K562 (cell line): ENCODE data around the gene DET1. TPM values are rescaled to one million over a fixed set of nuclear protein-coding genes. Genes with fewer than 3 reads are reported as not detected.

Source experiments
- ARHGAP35 ChIP-seq: fragments of 450-650 bp; IDR thresholded peaks from 2 replicates; pipeline ENCODE4 v1.6.1; 2018; ENCODE audit not compliant: partially characterized antibody
- EHMT2 ChIP-seq: fragments of 450-650 bp; IDR thresholded peaks from 2 replicates; pipeline ENCODE4 v1.6.1; 2018; ENCODE audit warnings: antibody characterized with exemption
- ELK1 ChIP-seq: sonication (generic); formaldehyde crosslinking; IDR thresholded peaks from 2 replicates; pipeline ENCODE4 v1.8.1; 2022; ENCODE audit warnings: missing genetic modification reagents
- FOXO4 ChIP-seq: fragments of 450-650 bp; formaldehyde crosslinking; IDR thresholded peaks from 2 replicates; pipeline ENCODE4 v1.4.0; 2020; ENCODE audit warnings: mild to moderate bottlenecking, moderate library complexity
- HLTF ChIP-seq: fragments of 450-650 bp; IDR thresholded peaks from 2 replicates; pipeline ENCODE4 v1.6.1; 2016
- MAFG ChIP-seq: fragments of 450-650 bp; conservative IDR thresholded peaks from 2 replicates; pipeline ENCODE4 v1.6.1; 2016; ENCODE audit warnings: missing genetic modification characterization, missing compliant biosample characterization
- PHB2 ChIP-seq: fragments of 450-650 bp; IDR thresholded peaks from 2 replicates; pipeline ENCODE4 v1.6.1; 2017; ENCODE audit warnings: low read depth
- POLR2A ChIP-seq: fragments of 450-650 bp; conservative IDR thresholded peaks from 2 replicates; pipeline ENCODE4 v1.6.1; 2016
- SP1 ChIP-seq: sonication (generic); formaldehyde crosslinking; IDR thresholded peaks from 2 replicates; pipeline ENCODE4 v1.8.1; 2022; ENCODE audit warnings: mild to moderate bottlenecking, missing genetic modification reagents
- TEAD1 ChIP-seq, 2 experiments: fragments of 450-650 bp in 1 of 2; sonication (generic) in 1 of 2; formaldehyde crosslinking; IDR thresholded peaks; 2 replicates each; pipeline versions ENCODE4 v1.4.0 to v1.8.0; 2020 to 2022; ENCODE audit warnings: mild to moderate bottlenecking in 2 of 2, missing genetic modification reagents in 1 of 2
- ZNF277 ChIP-seq: fragments of 250-450 bp; sonication (Bioruptor Pico); IDR thresholded peaks from 2 replicates; pipeline ENCODE4 v1.8.0; 2022; ENCODE audit warnings: inconsistent platforms, mild to moderate bottlenecking, moderate library complexity, borderline replicate concordance
- ZNF75A ChIP-seq: fragments of 450-650 bp; formaldehyde crosslinking; IDR thresholded peaks from 2 replicates; pipeline ENCODE4 v1.4.0; 2020; ENCODE audit warnings: mild to moderate bottlenecking
- polyA plus RNA-seq, 8 experiments: library from polyadenylated mRNA; depleted of rRNA in 4 of 8; stranded (reverse) in 5 of 8; unstranded in 3 of 8; fragments of >200 nt; fragmentation: Nextera tagmentation in 2 of 8; fragmentation: Illumina TruSeq in 1 of 8; extraction: Ambion mirVana in 2 of 8; extraction: Trizol in 1 of 8; gene quantifications; 2 replicates each; pipeline versions ENCODE4 v1.2.1 to v1.2.3, GENCODE V29; 2011 to 2014; ENCODE audit warnings: inconsistent platforms in 1 of 8, missing spikeins in 1 of 8
- total RNA-seq, 7 experiments: library from RNA; depleted of rRNA in 6 of 7; stranded (reverse); fragments of >200 nt in 6 of 7; fragmentation: Illumina TruSeq in 2 of 7; extraction: Trizol in 2 of 7; gene quantifications; 2 replicates each; pipeline versions ENCODE4 v1.2.1 to v1.2.3, GENCODE V29; 2011 to 2021; ENCODE audit warnings: low replicate concordance in 1 of 7
- TF ChIP-seq, protein P1 (sequence below): sonication (generic); formaldehyde crosslinking; IDR thresholded peaks from 2 replicates; pipeline ENCODE4 v1.8.0; 2023; ENCODE audit warnings: missing genetic modification reagents, mild to moderate bottlenecking, borderline replicate concordance
- TF ChIP-seq, protein P2 (sequence below), 3 experiments: fragments of 200-800 bp in 1 of 3; fragments of 250-450 bp in 1 of 3; fragments of 450-650 bp in 1 of 3; sonication (Bioruptor Pico) in 1 of 3; sonication (Bioruptor generic) in 1 of 3; formaldehyde crosslinking in 1 of 3; IDR thresholded peaks; 2 replicates each; pipeline versions ENCODE4 v1.6.1 to v1.8.0; 2016 to 2022; ENCODE audit warnings: mild to moderate bottlenecking in 2 of 3, missing genetic modification characterization in 2 of 3, missing compliant biosample characterization in 1 of 3, moderate library complexity in 1 of 3

Gene DET1
- total and polyA plus RNA-seq, 9 of the 15 experiments (the other 6 are each of a cell fraction or from before 2014, with no cell fraction given), result 4.2 to 8.1 (median 6.0) TPM

GRCh38 chr15:88546248-88547129 lies at the start of gene DET1 (continued):
- TF ChIP-seq, protein P1, sequence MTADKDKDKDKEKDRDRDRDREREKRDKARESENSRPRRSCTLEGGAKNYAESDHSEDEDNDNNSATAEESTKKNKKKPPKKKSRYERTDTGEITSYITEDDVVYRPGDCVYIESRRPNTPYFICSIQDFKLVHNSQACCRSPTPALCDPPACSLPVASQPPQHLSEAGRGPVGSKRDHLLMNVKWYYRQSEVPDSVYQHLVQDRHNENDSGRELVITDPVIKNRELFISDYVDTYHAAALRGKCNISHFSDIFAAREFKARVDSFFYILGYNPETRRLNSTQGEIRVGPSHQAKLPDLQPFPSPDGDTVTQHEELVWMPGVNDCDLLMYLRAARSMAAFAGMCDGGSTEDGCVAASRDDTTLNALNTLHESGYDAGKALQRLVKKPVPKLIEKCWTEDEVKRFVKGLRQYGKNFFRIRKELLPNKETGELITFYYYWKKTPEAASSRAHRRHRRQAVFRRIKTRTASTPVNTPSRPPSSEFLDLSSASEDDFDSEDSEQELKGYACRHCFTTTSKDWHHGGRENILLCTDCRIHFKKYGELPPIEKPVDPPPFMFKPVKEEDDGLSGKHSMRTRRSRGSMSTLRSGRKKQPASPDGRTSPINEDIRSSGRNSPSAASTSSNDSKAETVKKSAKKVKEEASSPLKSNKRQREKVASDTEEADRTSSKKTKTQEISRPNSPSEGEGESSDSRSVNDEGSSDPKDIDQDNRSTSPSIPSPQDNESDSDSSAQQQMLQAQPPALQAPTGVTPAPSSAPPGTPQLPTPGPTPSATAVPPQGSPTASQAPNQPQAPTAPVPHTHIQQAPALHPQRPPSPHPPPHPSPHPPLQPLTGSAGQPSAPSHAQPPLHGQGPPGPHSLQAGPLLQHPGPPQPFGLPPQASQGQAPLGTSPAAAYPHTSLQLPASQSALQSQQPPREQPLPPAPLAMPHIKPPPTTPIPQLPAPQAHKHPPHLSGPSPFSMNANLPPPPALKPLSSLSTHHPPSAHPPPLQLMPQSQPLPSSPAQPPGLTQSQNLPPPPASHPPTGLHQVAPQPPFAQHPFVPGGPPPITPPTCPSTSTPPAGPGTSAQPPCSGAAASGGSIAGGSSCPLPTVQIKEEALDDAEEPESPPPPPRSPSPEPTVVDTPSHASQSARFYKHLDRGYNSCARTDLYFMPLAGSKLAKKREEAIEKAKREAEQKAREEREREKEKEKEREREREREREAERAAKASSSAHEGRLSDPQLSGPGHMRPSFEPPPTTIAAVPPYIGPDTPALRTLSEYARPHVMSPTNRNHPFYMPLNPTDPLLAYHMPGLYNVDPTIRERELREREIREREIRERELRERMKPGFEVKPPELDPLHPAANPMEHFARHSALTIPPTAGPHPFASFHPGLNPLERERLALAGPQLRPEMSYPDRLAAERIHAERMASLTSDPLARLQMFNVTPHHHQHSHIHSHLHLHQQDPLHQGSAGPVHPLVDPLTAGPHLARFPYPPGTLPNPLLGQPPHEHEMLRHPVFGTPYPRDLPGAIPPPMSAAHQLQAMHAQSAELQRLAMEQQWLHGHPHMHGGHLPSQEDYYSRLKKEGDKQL, result no peak
- TF ChIP-seq, protein P2, sequence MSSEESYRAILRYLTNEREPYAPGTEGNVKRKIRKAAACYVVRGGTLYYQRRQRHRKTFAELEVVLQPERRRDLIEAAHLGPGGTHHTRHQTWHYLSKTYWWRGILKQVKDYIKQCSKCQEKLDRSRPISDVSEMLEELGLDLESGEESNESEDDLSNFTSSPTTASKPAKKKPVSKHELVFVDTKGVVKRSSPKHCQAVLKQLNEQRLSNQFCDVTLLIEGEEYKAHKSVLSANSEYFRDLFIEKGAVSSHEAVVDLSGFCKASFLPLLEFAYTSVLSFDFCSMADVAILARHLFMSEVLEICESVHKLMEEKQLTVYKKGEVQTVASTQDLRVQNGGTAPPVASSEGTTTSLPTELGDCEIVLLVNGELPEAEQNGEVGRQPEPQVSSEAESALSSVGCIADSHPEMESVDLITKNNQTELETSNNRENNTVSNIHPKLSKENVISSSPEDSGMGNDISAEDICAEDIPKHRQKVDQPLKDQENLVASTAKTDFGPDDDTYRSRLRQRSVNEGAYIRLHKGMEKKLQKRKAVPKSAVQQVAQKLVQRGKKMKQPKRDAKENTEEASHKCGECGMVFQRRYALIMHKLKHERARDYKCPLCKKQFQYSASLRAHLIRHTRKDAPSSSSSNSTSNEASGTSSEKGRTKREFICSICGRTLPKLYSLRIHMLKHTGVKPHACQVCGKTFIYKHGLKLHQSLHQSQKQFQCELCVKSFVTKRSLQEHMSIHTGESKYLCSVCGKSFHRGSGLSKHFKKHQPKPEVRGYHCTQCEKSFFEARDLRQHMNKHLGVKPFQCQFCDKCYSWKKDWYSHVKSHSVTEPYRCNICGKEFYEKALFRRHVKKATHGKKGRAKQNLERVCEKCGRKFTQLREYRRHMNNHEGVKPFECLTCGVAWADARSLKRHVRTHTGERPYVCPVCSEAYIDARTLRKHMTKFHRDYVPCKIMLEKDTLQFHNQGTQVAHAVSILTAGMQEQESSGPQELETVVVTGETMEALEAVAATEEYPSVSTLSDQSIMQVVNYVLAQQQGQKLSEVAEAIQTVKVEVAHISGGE (CRISPR knock-in tag; IDR thresholded peaks at IDR 0.05), result peak in 1 of 3 experiments; percentile 87; a peak in 2 of 6 replicates
- TF ChIP-seq ZNF277 (CRISPR knock-in tag) (no peak), TEAD1 (CRISPR knock-in tag; IDR thresholded peaks at IDR 0.05) (no peak), ZNF75A (no peak), EHMT2 (peak; percentile 92), FOXO4 (no peak), ARHGAP35 (no peak), HLTF (no peak), ELK1 (no peak), MAFG (tag) (no peak), SP1 (peak; percentile 35; the same call in 1 of the 2 replicates), POLR2A (peak; percentile 66), PHB2 (no peak)
